Right lobe of liver (tissue), 6 donors: ENCODE results near the gene PDIA4. TPM values are rescaled to one million over a fixed set of nuclear protein-coding genes. Genes with fewer than 3 reads are reported as not detected.

Experiments
- ATAC-seq, 4 donors: fragments of 200-7000 bp; cut with Tn5 transposase; one replicate each; pipeline ENCODE4 v1.9.1; 2020; ENCODE audit warnings: mild to moderate bottlenecking in 4 of 4, moderate library complexity in 4 of 4
- DNase-seq, 3 donors: peaks; one replicate each; pipeline ENCODE4 v3.0.0-alpha.2; 2020
- H3K27ac ChIP-seq, 3 donors: fragments of 200-600 bp; one replicate each; pipeline ENCODE4 v1.8.0; 2022
- H3K27me3 ChIP-seq, 2 donors: fragments of 200-600 bp; one replicate each; pipeline ENCODE4 v1.8.0; 2022
- H3K36me3 ChIP-seq, 4 donors: fragments of 200-600 bp; sonication (generic) in 1 of 4; one replicate each; pipeline versions ENCODE4 v1.5.1 to v1.8.0; 2017 to 2022; ENCODE audit warnings: control low read depth in 1 of 4
- H3K4me1 ChIP-seq, 4 donors: fragments of 200-600 bp; sonication (generic) in 1 of 4; one replicate each; pipeline versions ENCODE4 v1.5.1 to v1.8.0; 2017 to 2022; ENCODE audit warnings: control low read depth in 1 of 4
- H3K4me3 ChIP-seq, 3 donors: fragments of 200-600 bp; one replicate each; pipeline ENCODE4 v1.8.0; 2022
- H3K9me3 ChIP-seq, 4 donors: fragments of 200-600 bp; sonication (generic) in 1 of 4; one replicate each; pipeline versions ENCODE4 v1.5.1 to v1.8.0; 2017 to 2022; ENCODE audit warnings: control low read depth in 1 of 4
- CTCF ChIP-seq, 4 donors: fragments of 200-600 bp in 3 of 4; fragments of 450-650 bp in 1 of 4; IDR thresholded peaks; one replicate each; pipeline versions ENCODE4 v1.5.1 to v1.8.0; 2016 to 2022; ENCODE audit warnings: antibody characterized with exemption in 4 of 4, mild to moderate bottlenecking in 2 of 4
- POLR2A ChIP-seq: fragments of 450-650 bp; IDR thresholded peaks from one replicate; pipeline ENCODE4 v1.6.1; 2017; ENCODE audit warnings: antibody characterized with exemption, mild to moderate bottlenecking
- WGBS: methylation state at CpG from one replicate; pipeline ENCODE4 v1.1.6; 2018; ENCODE audit warnings: low coverage, low lambda C conversion rate; ENCODE audit not compliant: insufficient coverage; ENCODE audit errors: missing lambda C conversion rate; 5-methylcytosine and 5-hydroxymethylcytosine counted together
- intact Hi-C, 2 donors: fragments of 100-400 bp; cut with DNase I; formaldehyde crosslinking; loops; one replicate each; pipeline versions ENCODE4 v1.11.2 to v1.14.1; 2022
- total RNA-seq, 6 experiments: library from RNA; depleted of rRNA in 2 of 6; stranded (reverse); fragments of >200 nt in 2 of 6; fragmentation: NEBNext Ultra II Directional in 3 of 6; extraction: Animal tissue kit (Norgen Biotek cat#: 25700) in 3 of 6; gene quantifications; one replicate each; pipeline versions ENCODE4 v1.1.0 to v1.2.4, GENCODE V29; 2016 to 2023
- donor health status: DM: no; HTN: yes; CAD: no.
- donor health status: DM: no; HTN: no; CAD: no.
- donor health status: DM: no; HTN: no; CAD: no.
- donor health status: DM: no; HTN: yes; CAD: no.
- donor health status: DM: no; HTN: yes; CAD: no.

The PDIA4 gene
- total RNA-seq, 6 experiments from 2014 or later, result 218 to 368 (median 272) TPM

DNA sequence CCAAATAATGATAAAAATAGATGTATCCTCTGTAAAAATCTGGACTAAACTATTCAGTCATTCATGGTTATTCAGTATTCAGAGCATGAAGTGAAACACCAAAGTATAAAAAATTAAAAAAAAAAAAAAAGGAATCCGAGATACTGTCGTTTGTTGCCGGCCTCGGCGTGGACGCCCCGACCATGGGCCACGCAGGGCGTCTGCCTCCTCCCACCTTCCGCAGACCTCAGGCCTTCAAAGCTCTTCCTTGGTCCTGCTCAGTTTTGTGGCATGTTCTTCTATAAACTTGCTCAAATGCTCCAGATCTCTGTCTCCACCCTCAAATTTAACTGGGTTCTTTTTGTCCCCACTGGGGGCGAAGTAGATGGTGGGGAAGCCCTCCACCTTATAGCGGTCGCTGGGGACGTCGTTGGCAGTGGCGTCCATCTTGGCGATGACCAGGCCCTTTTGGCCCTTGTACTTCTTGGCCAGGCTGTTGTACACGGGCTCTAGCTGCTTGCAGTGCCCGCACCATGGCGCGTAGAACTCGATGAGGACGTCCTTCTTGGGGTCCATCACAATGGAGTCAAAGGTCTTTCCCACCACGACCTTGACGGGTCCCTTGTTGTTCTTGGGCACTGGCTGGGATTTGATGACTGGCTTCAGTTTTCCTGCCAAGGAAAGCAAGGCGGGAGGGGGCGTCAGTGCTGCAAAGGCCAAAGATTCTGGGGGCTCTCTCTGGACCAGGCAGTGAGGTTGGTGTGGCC, 24.6 kb downstream of the PDIA4 start:
- no peaks in the 10 kb centered on the region for H3K27me3 ChIP-seq
- 86% methylated on average over 15 of the region's 27 CpGs for WGBS
- H3K36me3 ChIP-seq, result peaks cover 0 to 70% (median 40%) of the 10 kb centered on the region in 4 donors
- intact Hi-C loops, result loop anchor here in 1 of 2 donors (10.0 kb wide), 1 partner anchor 91 kb away; the partner anchor contains the start of gene ZNF786
- DNase-seq, result no peak
- ATAC-seq, result no peak
- no peak overlapping the region for H3K27ac ChIP-seq
- no peak for TF ChIP-seq CTCF (IDR thresholded peaks at IDR 0.05)
- no peak for TF ChIP-seq POLR2A
- H3K9me3 ChIP-seq, result no peaks in the 10 kb centered on the region
- H3K4me1 ChIP-seq, result no peaks in the 10 kb centered on the region
- H3K4me3 ChIP-seq, result no peak overlapping the region

GRCh38 chr7:149003018-149003417, 25.3 kb downstream of the PDIA4 start:
- Histone ChIP-seq H3K27ac (no peak overlapping the region), H3K9me3 (no peaks in the 10 kb centered on the region), H3K4me1 (no peaks in the 10 kb centered on the region), H3K36me3 (peaks cover 0 to 63% (median 36%) of the 10 kb centered on the region in 4 donors), H3K4me3 (no peak overlapping the region), H3K27me3 (no peaks in the 10 kb centered on the region)
- ATAC-seq (no peak), DNase-seq (no peak)
- WGBS, result 89% methylated on average over 8 of the region's 11 CpGs
- intact Hi-C loops, result loop anchor here in 1 of 2 donors (10.0 kb wide), 1 partner anchor 92 kb away; the partner anchor contains the start of gene ZNF786
- TF ChIP-seq CTCF (IDR thresholded peaks at IDR 0.05) (no peak), POLR2A (no peak)

DNA sequence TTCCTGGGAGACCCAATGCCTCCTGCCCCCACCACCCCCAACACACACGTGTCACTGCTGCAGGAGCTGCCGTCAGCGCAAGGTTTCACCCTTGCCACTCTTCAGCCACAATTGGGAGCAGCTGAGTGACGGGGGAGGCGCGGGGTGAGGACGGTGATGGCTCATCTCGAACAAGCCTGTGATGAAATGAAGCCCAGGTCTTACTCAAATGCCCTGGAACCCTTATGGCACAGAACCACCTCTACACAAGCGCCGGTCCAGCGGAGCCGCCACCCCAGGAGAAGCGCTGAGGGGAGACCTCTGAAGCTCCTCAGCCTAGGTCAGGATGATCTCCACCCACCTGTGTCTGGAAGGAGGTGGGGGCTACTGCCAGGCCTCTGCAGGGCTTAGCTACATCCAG, 25.7 kb downstream of the PDIA4 start:
- no peak overlapping the region for H3K4me3 ChIP-seq
- no peak for DNase-seq

GRCh38 chr7:149001427-149002068, 26.8 kb downstream of the PDIA4 start:
- Histone ChIP-seq H3K9me3 (no peaks in the 10 kb centered on the region), H3K4me1 (no peaks in the 10 kb centered on the region), H3K4me3 (no peak overlapping the region), H3K27ac (no peak overlapping the region), H3K27me3 (no peaks in the 10 kb centered on the region), H3K36me3 (peaks cover 0 to 49% (median 28%) of the 10 kb centered on the region in 4 donors)
- DNase-seq, result peak in 1 of 3 donors; percentile 27
- ATAC-seq, result no peak
- TF ChIP-seq CTCF (IDR thresholded peaks at IDR 0.05) (no peak), POLR2A (no peak)
- intact Hi-C loops, result loop anchor here in 1 of 2 donors (10.0 kb wide), 1 partner anchor 93 kb away; the partner anchor contains the start of gene ZNF786
- WGBS, result 81% methylated on average over 9 of the region's 11 CpGs

More for the DNA sequence above, 25.7 kb downstream of the PDIA4 start:
- no peak overlapping the region for H3K27ac ChIP-seq
- no peaks in the 10 kb centered on the region for H3K4me1 ChIP-seq
- H3K9me3 ChIP-seq, result no peaks in the 10 kb centered on the region
- no CpG with 5 or more reads among the region's 13 CpGs for WGBS
- H3K36me3 ChIP-seq, result peaks cover 0 to 59% (median 34%) of the 10 kb centered on the region in 4 donors
- H3K27me3 ChIP-seq, result no peaks in the 10 kb centered on the region
- TF ChIP-seq CTCF (IDR thresholded peaks at IDR 0.05) (no peak), POLR2A (no peak)
- ATAC-seq, result no peak
- intact Hi-C loops, result loop anchor here in 1 of 2 donors (10.0 kb wide), 1 partner anchor 92 kb away; the partner anchor contains the start of gene ZNF786
